IMR-90 (cell line): Measurements from ENCODE around the gene DOLPP1.

Experiments used
- BHLHE40 ChIP-seq: fragments of 150-350 bp; IDR thresholded peaks from 2 replicates; pipeline ENCODE4 v1.6.1; 2016; ENCODE audit warnings: mild to moderate bottlenecking, low read depth, low read length
- CEBPB ChIP-seq: IDR thresholded peaks from 2 replicates; pipeline ENCODE4 v1.6.1; 2012; ENCODE audit warnings: low read depth, low read length, improper control_type of control experiment
- CHD1 ChIP-seq: IDR thresholded peaks from 2 replicates; pipeline ENCODE4 v1.6.1; 2012; ENCODE audit warnings: low read depth, low read length, improper control_type of control experiment
- FOS ChIP-seq: fragments of 150-350 bp; IDR thresholded peaks from 2 replicates; pipeline ENCODE4 v1.6.1; 2016; ENCODE audit warnings: low read depth, low read length
- MAFK ChIP-seq: IDR thresholded peaks from 2 replicates; pipeline ENCODE4 v1.6.1; 2012; ENCODE audit warnings: low read depth, low read length, improper control_type of control experiment
- MAZ ChIP-seq: IDR thresholded peaks from 2 replicates; pipeline ENCODE4 v1.6.1; 2012; ENCODE audit warnings: low read depth, mild to moderate bottlenecking, low read length, improper control_type of control experiment, moderate library complexity, borderline replicate concordance
- MXI1 ChIP-seq: IDR thresholded peaks from 2 replicates; pipeline ENCODE4 v1.6.1; 2012; ENCODE audit warnings: low read depth, mild to moderate bottlenecking, low read length, moderate library complexity, borderline replicate concordance
- NFE2L2 ChIP-seq: fragments of 150-350 bp; IDR thresholded peaks from 2 replicates; pipeline ENCODE4 v1.6.1; 2016; ENCODE audit warnings: low read depth, mild to moderate bottlenecking, low read length
- POLR2A ChIP-seq: IDR thresholded peaks from 2 replicates; pipeline ENCODE4 v1.6.1; 2012; ENCODE audit warnings: mild to moderate bottlenecking, low read depth, low read length
- RCOR1 ChIP-seq: IDR thresholded peaks from 2 replicates; pipeline ENCODE4 v1.6.1; 2012; ENCODE audit warnings: mild to moderate bottlenecking, low read length, improper control_type of control experiment; ENCODE audit not compliant: insufficient replicate concordance
- RFX5 ChIP-seq: IDR thresholded peaks from 2 replicates; pipeline ENCODE4 v1.8.0; 2012; ENCODE audit warnings: low read depth, mild to moderate bottlenecking, low read length, moderate library complexity
- SMC3 ChIP-seq: fragments of 150-350 bp; IDR thresholded peaks from 2 replicates; pipeline ENCODE4 v1.6.1; 2016; ENCODE audit warnings: low read depth, mild to moderate bottlenecking, antibody characterized with exemption, low read length, moderate library complexity
- TF ChIP-seq, protein P1 (sequence below): conservative IDR thresholded peaks from 2 replicates; pipeline ENCODE4 v1.5.1; 2012; ENCODE audit warnings: mild to moderate bottlenecking, low read depth, low read length, improper control_type of control experiment

DNA sequence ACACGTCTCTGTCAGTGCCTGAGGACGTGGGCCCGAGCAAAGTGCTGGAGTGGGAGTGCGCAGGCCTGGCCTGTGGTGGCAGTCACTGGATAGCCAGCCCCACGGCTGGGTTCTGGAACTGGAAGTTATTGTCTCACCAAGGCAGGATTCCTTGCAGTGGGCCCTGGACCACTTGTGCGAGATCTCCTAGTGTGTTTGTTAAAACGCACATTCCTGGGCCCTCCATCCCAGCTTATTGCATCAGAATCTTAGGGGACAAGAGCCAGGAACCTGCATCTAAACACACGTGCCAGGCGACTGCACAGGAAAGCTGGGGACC, 57.2 kb downstream of the DOLPP1 start:
- TF ChIP-seq, protein P1, sequence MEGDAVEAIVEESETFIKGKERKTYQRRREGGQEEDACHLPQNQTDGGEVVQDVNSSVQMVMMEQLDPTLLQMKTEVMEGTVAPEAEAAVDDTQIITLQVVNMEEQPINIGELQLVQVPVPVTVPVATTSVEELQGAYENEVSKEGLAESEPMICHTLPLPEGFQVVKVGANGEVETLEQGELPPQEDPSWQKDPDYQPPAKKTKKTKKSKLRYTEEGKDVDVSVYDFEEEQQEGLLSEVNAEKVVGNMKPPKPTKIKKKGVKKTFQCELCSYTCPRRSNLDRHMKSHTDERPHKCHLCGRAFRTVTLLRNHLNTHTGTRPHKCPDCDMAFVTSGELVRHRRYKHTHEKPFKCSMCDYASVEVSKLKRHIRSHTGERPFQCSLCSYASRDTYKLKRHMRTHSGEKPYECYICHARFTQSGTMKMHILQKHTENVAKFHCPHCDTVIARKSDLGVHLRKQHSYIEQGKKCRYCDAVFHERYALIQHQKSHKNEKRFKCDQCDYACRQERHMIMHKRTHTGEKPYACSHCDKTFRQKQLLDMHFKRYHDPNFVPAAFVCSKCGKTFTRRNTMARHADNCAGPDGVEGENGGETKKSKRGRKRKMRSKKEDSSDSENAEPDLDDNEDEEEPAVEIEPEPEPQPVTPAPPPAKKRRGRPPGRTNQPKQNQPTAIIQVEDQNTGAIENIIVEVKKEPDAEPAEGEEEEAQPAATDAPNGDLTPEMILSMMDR, result no peak
- TF ChIP-seq RFX5 (no peak), CHD1 (no peak), POLR2A (no peak), MXI1 (no peak), FOS (no peak), MAFK (no peak), NFE2L2 (no peak), SMC3 (no peak), RCOR1 (no peak), BHLHE40 (no peak), CEBPB (peak; percentile 43; the same call in 1 of the 2 replicates), MAZ (no peak)
